ENCODE results near the gene LCN9.

- TF ChIP-seq ZFYVE20 (CRISPR knock-in tag; IDR thresholded peaks at IDR 0.05; ENCODE audit: borderline replicate concordance, low read depth) (no peak), ZSCAN25 (CRISPR knock-in tag; IDR thresholded peaks at IDR 0.05) (no peak), EZH2 (conservative IDR thresholded peaks at IDR 0.05; ENCODE audit: low read depth, low read length) (no peak), ZNF678 (CRISPR knock-in tag; IDR thresholded peaks at IDR 0.05) (no peak), MAFK (conservative IDR thresholded peaks at IDR 0.05 in 1 of 2, IDR thresholded peaks at IDR 0.05 in 1 of 2; ENCODE audit: low read length in 2 of 2) (no peak), ZNF572 (CRISPR knock-in tag; IDR thresholded peaks at IDR 0.05) (no peak), ZFX (CRISPR knock-in tag; IDR thresholded peaks at IDR 0.05; ENCODE audit: low read depth) (no peak), ZGPAT (CRISPR knock-in tag; IDR thresholded peaks at IDR 0.05) (no peak), KDM5A (IDR thresholded peaks at IDR 0.05; ENCODE audit: borderline replicate concordance, low read length) (no peak), HDAC2 (CRISPR knock-in tag; IDR thresholded peaks at IDR 0.05) (no peak), DPF2 (CRISPR knock-in tag; IDR thresholded peaks at IDR 0.05; ENCODE audit: borderline replicate concordance, low read depth) (no peak), ZBTB26 (CRISPR knock-in tag; IDR thresholded peaks at IDR 0.05; ENCODE audit: borderline replicate concordance) (no peak), CTCF (CRISPR knock-in tag; IDR thresholded peaks at IDR 0.05) (no peak), MAX (IDR thresholded peaks at IDR 0.05) (no peak)
These were observed 41.4 kb downstream of the LCN9 start for GRCh38 chr9:135704483-135704882.
